ENCODE results near the gene KNDC1.

KNDC1 gene

DNA sequence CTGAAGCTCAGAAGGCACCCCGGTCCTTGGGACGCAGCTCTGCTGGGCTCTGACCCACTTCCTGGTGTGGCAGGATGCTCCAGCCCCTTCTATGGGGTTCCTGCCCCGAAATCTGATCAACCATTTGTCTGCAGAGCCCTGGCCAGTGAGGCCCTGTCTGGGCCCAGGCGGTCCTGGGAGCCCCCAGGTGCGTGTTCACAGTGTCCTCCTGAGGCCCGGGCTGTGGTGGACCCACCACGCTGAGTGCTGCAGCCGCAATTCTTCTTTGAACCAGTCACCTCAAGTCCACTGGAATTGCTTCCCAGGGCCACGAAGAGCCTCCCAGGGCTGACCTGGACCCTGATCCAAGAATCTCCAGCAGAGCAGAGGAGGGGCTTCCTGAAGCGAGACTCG, 19.1 kb downstream of the KNDC1 start:
- no peak for DNase-seq

GRCh38 chr10:133179651-133180050, 19.6 kb downstream of the KNDC1 start:
- no peak for DNase-seq

DNA sequence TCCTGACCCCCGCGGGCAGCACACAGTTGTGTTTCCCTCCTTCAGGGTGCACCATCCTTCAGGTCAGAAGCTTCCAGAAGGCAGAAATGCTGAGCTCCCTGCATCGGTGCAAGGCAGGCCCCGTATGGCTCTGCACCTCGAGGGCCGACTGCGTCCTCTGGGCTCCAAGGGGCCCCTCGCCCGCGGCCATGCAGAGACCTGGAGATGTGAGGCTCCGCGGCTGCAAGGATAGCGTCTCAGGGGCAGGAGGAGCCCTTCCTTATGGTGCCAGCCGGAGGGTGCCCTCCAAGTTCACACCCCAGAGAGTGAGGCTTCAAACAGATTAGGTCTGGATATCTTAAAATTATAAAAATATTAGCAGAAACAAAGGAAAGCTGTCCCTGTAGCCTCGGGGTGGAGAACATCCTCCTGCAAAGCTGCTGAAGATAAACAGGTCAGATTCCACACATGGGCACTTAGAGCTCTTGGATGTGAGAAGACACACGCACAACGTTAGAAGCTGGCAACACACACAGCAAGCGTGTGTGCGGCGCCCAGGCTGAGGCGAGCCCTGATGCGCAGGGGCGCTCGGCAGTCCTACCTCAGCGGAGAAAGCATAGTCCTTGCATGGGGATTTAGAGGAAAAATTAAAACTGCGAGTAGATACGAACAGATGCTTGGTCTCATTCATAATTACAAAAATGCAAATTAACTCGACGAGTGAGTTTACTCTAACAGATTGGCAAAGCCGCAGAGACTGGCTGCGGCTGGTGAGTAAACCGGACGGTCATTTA, 20.4 kb downstream of the KNDC1 start:
- no peak for DNase-seq

DNA sequence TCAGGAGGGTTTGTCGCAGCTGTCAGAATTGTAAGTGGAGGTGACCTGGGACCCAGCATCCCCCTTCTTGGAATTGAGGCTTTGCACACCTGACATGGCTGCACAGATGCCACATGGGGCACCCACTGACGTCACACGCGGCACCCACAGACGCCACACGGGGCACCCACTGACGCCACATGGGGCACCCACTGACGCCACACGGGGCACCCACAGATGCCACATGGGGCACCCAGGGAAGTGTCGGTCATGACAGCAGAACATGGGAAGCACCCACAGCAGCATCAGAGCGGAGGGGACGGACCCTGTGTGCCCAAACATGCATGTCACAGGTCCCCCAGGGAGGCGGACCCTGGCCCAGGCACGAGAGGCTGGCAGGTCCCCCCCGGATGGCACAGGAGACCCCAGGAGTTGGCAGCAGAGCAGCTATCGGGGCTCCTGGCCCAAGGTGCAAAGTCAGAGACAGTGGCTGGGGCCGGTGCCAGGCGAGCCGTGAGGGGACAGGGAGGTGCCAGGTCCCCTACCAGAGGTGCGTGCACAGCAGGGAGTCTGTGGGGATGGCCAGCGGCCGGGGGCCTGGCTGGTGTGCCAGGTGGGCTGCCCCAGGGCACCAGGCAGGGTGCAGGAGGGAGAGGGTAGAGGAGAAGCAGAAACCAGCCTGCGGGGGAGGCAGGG, 21.1 kb downstream of the KNDC1 start:
- DNase-seq = no peak

GRCh38 chr10:133182190-133182589, 22.2 kb downstream of the KNDC1 start:
- DNase-seq = no peak

DNA sequence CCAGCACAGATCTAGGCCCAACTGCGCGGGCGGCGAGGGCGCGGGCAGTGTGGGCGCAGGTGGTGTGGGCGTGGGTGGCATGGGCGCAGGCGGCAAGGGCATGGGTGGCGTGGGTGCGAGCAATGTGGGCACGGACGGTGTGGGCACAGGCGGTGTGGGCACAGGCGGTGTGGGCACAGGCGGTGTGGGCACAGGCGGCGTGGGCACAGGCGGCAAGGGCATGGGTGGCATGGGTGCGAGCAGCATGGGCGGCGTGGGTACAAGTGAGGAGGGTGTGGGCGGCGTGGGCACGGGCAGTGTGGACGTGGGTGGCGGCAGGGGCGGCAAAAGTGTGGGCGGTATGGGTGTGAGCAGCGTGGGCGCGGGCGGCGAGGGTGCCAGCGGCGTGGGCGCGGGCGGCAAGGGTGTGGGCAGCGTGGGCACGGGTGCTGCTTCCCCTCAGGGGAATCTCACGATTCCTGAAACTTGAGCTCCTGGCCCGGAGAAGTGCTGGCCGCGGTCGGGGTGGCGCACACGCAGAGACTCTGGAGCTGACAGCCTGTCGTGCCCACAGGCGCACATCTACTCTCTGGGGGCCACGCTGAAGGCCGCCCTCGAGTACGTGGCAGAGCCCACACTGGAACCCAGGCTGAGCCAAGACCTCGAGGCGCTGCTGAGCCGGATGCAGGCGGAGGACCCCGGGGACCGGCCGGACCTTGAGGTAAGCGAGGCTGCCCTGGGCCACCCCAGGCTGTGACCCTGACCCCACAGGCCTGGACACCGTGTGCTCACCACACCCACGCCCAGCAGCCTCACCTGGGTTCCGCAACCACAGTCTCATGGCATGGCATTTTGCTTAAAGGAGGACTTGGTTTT, 23.0 kb downstream of the KNDC1 start:
- no peak for DNase-seq

GRCh38 chr10:133183646-133184378, 23.8 kb downstream of the KNDC1 start:
- no peak for DNase-seq

DNA sequence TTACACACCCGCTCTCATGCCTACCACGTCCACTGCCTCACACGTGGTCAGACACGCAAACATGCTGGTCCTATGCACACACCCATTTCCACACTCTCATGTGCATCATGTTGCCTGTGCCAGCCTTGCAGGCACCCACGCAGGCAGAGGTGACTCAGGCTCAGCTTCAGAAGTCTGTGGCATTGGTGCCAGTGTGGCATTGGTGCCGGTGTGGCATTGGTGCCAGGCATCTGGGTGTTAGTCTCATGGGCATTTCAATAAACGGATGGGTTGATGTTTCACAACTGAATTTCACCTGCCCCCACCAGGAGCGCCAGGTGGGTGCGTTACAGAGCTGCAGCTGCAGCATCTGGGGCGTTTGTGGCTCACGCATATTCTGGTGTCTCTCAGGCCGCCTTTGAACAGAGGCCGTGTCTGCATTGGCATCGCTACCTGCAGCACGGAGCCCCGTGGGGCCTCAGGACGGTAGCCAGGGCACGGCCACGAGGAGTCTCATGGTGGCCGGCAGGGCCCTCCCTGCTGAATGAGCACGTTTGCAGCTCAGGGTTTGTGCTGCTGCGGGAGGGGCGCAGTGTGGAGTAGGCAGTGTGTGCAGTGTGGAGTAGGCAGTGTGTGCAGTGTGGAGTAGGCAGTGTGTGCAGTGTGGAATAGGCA, 24.7 kb downstream of the KNDC1 start:
- no peak for DNase-seq

GRCh38 chr10:133185421-133185820, 25.4 kb downstream of the KNDC1 start:
- DNase-seq = no peak

GRCh38 chr10:133185916-133186315, 25.9 kb downstream of the KNDC1 start:
- no peak for DNase-seq

- no peak for DNase-seq
Measured at GRCh38 chr10:133186416-133187090, 26.5 kb downstream of the KNDC1 start.

DNA sequence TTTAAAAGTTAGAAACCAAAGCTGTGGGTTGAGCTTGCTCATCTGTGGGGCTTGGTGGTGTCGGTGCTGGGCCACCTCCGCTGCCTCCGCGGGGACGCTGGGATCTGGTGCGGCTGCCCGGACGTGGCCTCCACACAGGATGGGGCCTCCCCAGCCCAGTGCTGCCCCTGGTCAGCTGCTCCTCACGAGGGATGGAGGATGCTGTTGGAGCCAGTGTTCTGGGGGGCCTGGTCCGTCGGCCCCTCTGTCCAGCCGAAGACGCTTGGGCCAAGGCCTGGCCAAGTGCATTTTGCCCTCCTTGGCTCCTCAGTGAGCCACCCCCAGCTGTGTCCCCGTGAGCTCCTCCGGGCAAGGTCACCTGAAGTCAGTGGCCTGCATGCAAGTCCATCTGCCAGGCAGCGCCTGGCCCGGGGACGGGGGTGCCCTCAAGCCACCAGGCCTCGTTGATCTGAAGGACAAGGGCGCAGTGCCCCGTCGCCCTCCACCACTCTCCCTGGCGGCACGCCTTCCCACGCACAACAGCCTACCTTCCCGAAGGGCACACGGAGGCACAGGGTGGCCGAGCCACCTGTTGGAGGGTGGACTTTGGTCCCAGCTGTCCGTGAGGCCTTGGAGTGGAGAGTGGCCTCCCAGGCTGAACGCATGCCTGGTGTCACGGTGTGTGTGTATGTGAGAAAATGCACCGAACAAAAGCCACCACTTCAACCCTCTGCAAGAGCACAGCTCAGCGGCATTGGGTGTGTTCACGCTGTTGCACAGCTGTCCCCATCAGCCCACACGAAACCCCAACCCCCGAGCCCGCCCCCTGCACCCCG, 27.3 kb downstream of the KNDC1 start:
- DNase-seq = no peak

- DNase-seq = no peak
Measured at GRCh38 chr10:133187906-133188681, 28.1 kb downstream of the KNDC1 start.

DNA sequence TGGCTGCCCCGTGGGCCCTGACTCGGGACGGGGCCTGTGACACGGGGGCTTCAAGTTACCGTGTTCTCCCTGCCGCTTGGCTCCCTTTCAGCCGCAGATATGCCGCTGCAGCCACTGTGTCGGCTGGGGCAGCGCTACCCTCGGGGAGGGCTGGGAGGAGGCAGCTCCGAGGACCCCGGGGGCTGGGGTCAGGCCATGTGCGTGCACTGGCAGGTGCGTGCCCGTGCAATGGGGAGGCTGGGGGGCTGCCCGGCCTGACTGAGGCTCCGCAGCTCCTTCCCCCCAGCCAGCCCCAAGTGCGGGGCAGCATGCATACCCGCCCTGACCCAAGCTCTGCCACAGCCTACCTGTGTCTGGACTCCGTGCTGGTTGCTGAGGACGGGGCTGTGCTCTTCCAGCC, 29.2 kb downstream of the KNDC1 start:
- no peak for DNase-seq

DNA sequence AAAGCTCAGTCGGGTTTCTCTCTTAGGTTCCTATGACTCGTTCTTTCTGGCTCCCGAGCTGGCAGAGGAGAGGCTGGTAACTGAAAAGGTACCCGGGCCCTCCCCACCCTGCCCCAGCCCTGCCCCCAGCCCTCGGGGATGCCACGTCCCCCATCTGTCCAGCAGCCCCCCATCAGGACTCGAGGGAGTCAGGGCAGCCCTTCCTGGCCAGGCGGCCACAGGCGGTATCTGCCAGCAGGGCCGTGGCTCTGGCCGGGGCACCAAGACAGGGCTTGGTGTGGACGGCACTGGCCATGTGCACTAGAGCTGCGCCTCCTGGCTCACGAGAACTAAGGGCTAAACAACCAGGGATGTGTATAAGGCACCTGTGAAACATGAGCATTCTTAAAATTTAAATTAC, 29.7 kb downstream of the KNDC1 start:
- no peak for DNase-seq

GRCh38 chr10:133190225-133190624, 30.2 kb downstream of the KNDC1 start:
- no peak for DNase-seq

DNA sequence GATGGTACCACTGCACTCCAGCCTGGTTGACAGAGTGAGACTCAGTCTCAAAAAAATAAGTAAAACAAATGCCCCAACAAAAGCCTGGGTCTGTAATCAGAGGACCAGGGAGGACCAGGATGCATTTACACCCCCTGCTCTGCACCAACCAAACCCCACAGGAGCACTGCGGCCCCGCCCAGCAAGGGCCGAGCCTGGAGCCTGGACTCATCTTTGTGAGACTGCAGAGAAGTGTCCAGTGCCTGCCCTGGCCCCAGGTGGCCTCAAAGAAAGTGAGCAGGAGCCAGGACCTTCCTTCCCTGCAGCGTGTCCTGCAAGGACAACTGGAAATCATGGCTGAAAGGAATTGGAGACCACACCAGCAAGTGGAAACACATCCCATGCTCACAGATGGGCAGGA, 31.6 kb downstream of the KNDC1 start:
- no peak for DNase-seq

GRCh38 chr10:133194151-133194550, 34.1 kb downstream of the KNDC1 start:
- no peak for DNase-seq

DNA sequence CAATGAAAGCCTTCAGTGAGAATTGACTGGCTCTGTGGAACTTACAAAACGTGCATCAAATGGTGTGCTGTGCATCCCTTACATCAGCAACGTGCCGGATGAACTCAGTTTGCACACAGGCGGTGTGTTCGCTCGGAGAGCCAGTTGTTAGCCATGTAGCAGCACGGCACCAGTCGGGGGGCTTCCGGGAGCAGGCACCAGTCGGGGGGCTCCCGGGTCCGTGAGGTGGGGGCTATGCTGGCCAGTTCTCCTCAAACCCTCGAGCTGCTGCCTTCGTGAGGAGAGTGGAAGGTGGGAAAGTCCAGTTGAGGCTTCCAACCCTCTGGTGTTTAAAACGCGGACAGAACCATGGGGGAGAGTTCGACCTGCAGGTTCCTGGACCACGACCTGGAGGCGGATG, 35.1 kb downstream of the KNDC1 start:
- DNase-seq = no peak

- DNase-seq = no peak
Measured at GRCh38 chr10:133195611-133196010, 35.6 kb downstream of the KNDC1 start.

Data from COR-L47 (cell line).